H1 (cell line): ENCODE data around the gene TWF2. TPM values are rescaled to one million over a fixed set of nuclear protein-coding genes. Genes with fewer than 3 reads are reported as not detected.
A peak's percentile ranks its signal among the peaks of the same experiment; 100 is the strongest.

Experiments
- CHD1 ChIP-seq: IDR thresholded peaks from 2 replicates; pipeline ENCODE4 v1.6.1; 2012; ENCODE audit warnings: low read depth, low read length, improper control_type of control experiment
- E2F6 ChIP-seq: IDR thresholded peaks from 2 replicates; pipeline ENCODE4 v1.6.1; 2012; ENCODE audit warnings: inconsistent platforms
- HDAC2 ChIP-seq, 2 experiments: fragments of 300-600 bp in 1 of 2; sonication (generic) in 1 of 2; IDR thresholded peaks; 2 replicates each; pipeline ENCODE4 v1.6.1; 2011 to 2012; ENCODE audit warnings: low read depth in 2 of 2, low read length in 2 of 2, mild to moderate bottlenecking in 2 of 2, moderate library complexity in 2 of 2, borderline replicate concordance in 1 of 2, inconsistent platforms in 1 of 2
- KDM1A ChIP-seq: fragments of 200-600, 300-600 bp; sonication (generic); IDR thresholded peaks from 2 replicates; pipeline ENCODE4 v1.7.1; 2016; ENCODE audit warnings: mild to moderate bottlenecking, low read length, borderline replicate concordance
- MAX ChIP-seq: IDR thresholded peaks from 2 replicates; pipeline ENCODE4 v1.6.1; 2012; ENCODE audit warnings: inconsistent platforms
- RXRA ChIP-seq: IDR thresholded peaks from 2 replicates; pipeline ENCODE4 v1.6.1; 2011; ENCODE audit warnings: low read depth, mild to moderate bottlenecking, low read length, moderate library complexity; ENCODE audit not compliant: insufficient read depth
- TAF1 ChIP-seq: IDR thresholded peaks from 2 replicates; pipeline ENCODE4 v1.6.1; 2011; ENCODE audit warnings: mild to moderate bottlenecking, low read depth, low read length
- USF2 ChIP-seq: IDR thresholded peaks from 2 replicates; pipeline ENCODE4 v1.6.1; 2011; ENCODE audit warnings: low read length, improper control_type of control experiment
- polyA plus RNA-seq, 7 experiments: library from polyadenylated mRNA; depleted of rRNA in 3 of 7; stranded (reverse) in 5 of 7; unstranded in 2 of 7; fragments of >200 nt in 5 of 7; fragments of 200-250 nt in 2 of 7; gene quantifications; 1 replicate in 5 of 7; 2 replicates in 1 of 7; 4 replicates in 1 of 7; pipeline versions ENCODE4 v1.2.1 to v1.2.3, GENCODE V29; 2011 to 2013; ENCODE audit warnings: missing spikeins in 2 of 7, mixed read lengths in 2 of 7
- total RNA-seq: library from RNA; stranded (reverse); fragmentation: NEBNext Ultra II Directional; extraction: Animal tissue kit (Norgen Biotek cat#: 25700); gene quantifications from 2 replicates; pipeline ENCODE4 v1.2.1, GENCODE V29; 2021

Gene TWF2
- total and polyA plus RNA-seq, 2 of the 8 experiments (the other 6 are each of a cell fraction or from before 2014, with no cell fraction given) = 65.2 to 90.4 TPM

- TF ChIP-seq RXRA (no peak), E2F6 (no peak), HDAC2 (IDR thresholded peaks at IDR 0.05; ENCODE audit: borderline replicate concordance in 1 of 2, low read depth in 2 of 2, low read length in 2 of 2) (no peak; a peak in 1 of 4 replicates), USF2 (no peak), CHD1 (no peak), MAX (no peak), KDM1A (peak; percentile 95; the same call in 1 of the 2 replicates), TAF1 (0 out of 2 replicates have a peak, but pooled peaks have one; percentile 13)
- TF ChIP-seq, all 59 proteins: peak for 6
Measured at GRCh38 chr3:52238193-52238760, 681 bp downstream of the TWF2 start (continued).
